Stimulated activated naive B cell treated with anti-CD40 and anti-IgM and Interleukin-4, amounts not matched to agents 10 μg/mL and 1 μg/mL and 100 μg/mL, for 72 hours (primary cell): ENCODE results near the gene HMX3.

ENCODE experiments used
- ATAC-seq, 2 donors: fragments of 150-1000 bp; cut with Tn5 transposase; replicated peaks; 2 replicates each; pipeline ENCODE4 v1.10.0; 2021; ENCODE audit warnings: moderate library complexity in 1 of 2
- DNase-seq: peaks from one replicate; pipeline ENCODE4 v3.0.0; 2021
- H3K27ac Mint-ChIP-seq: one replicate; pipeline ENCODE4 v1.8.0; 2022; ENCODE audit warnings: mild to moderate bottlenecking, mixed read lengths
- H3K27me3 Mint-ChIP-seq, 2 donors: one replicate each; pipeline ENCODE4 v1.8.0; 2022; ENCODE audit warnings: mixed read lengths in 2 of 2
- H3K36me3 Mint-ChIP-seq, 2 donors: one replicate each; pipeline ENCODE4 v1.8.0; 2022; ENCODE audit warnings: mixed read lengths in 2 of 2, mild to moderate bottlenecking in 1 of 2
- H3K4me1 Mint-ChIP-seq, 2 donors: one replicate each; pipeline ENCODE4 v1.8.0; 2022; ENCODE audit warnings: mixed read lengths in 2 of 2, mild to moderate bottlenecking in 1 of 2
- H3K4me3 Mint-ChIP-seq, 2 donors: one replicate each; pipeline ENCODE4 v1.8.0; 2022; ENCODE audit warnings: mild to moderate bottlenecking in 2 of 2, mixed read lengths in 2 of 2, moderate library complexity in 1 of 2
- H3K9me3 Mint-ChIP-seq, 2 donors: one replicate each; pipeline ENCODE4 v1.8.0; 2022; ENCODE audit warnings: mixed read lengths in 2 of 2, mild to moderate bottlenecking in 1 of 2

Gene HMX3

GRCh38 chr10:123140164-123140982 is 4.6 kb downstream of the HMX3 start:
- ATAC-seq (no peak), DNase-seq (no peak)
- H3K4me1 Mint-ChIP-seq = peaks cover 24 to 29% of the 10 kb centered on the region in 2 donors
- H3K9me3 Mint-ChIP-seq = peaks cover 0 to 5% of the 10 kb centered on the region in 2 donors
- H3K27ac Mint-ChIP-seq = peak overlapping the region; percentile 69
- peaks cover 78 to 86% of the 10 kb centered on the region in 2 donors for H3K27me3 Mint-ChIP-seq
- no peak overlapping the region for H3K4me3 Mint-ChIP-seq
- peaks cover 4 to 6% of the 10 kb centered on the region in 2 donors for H3K36me3 Mint-ChIP-seq

GRCh38 chr10:123140983-123141390 is 5.2 kb downstream of the HMX3 start:
- Mint-ChIP-seq H3K36me3 (peaks cover 4 to 6% of the 10 kb centered on the region in 2 donors), H3K27me3 (peaks cover 83 to 92% of the 10 kb centered on the region in 2 donors), H3K9me3 (peaks cover 0 to 5% of the 10 kb centered on the region in 2 donors), H3K4me1 (peaks cover 26 to 35% of the 10 kb centered on the region in 2 donors), H3K4me3 (no peak overlapping the region), H3K27ac (no peak overlapping the region)
- ATAC-seq (no peak), DNase-seq (no peak)

GRCh38 chr10:123141791-123142700 is 6.3 kb downstream of the HMX3 start:
- peaks cover 0 to 5% of the 10 kb centered on the region in 2 donors for H3K9me3 Mint-ChIP-seq
- H3K36me3 Mint-ChIP-seq = peaks cover 1 to 3% of the 10 kb centered on the region in 2 donors
- peaks cover 25 to 33% of the 10 kb centered on the region in 2 donors for H3K4me1 Mint-ChIP-seq
- no peak for DNase-seq
- peak overlapping the region; percentile 32 for H3K27ac Mint-ChIP-seq
- H3K27me3 Mint-ChIP-seq = peaks cover 80 to 91% of the 10 kb centered on the region in 2 donors
- no peak overlapping the region for H3K4me3 Mint-ChIP-seq
- ATAC-seq = no peak

- Mint-ChIP-seq H3K4me1 (peaks cover 27 to 35% of the 10 kb centered on the region in 2 donors), H3K27ac (peak overlapping the region; percentile 38), H3K4me3 (peak overlapping the region in 1 of 2 donors; percentile 30)
Observed at GRCh38 chr10:123142701-123143161, 7.0 kb downstream of the HMX3 start.

GRCh38 chr10:123143162-123143824 is 7.5 kb downstream of the HMX3 start:
- no peak for ATAC-seq
- Mint-ChIP-seq H3K27ac (peak overlapping the region; percentile 38), H3K36me3 (peaks cover 1 to 2% of the 10 kb centered on the region in 2 donors), H3K27me3 (peaks cover 81 to 91% of the 10 kb centered on the region in 2 donors), H3K9me3 (peaks cover 0 to 5% of the 10 kb centered on the region in 2 donors), H3K4me3 (peak overlapping the region in 1 of 2 donors; percentile 11), H3K4me1 (peaks cover 27 to 35% of the 10 kb centered on the region in 2 donors)
- DNase-seq = no peak

More at GRCh38 chr10:123142701-123143161, 7.0 kb downstream of the HMX3 start:
- Mint-ChIP-seq H3K36me3 (peaks cover 1 to 3% of the 10 kb centered on the region in 2 donors), H3K27me3 (peaks cover 82 to 92% of the 10 kb centered on the region in 2 donors), H3K9me3 (peaks cover 0 to 5% of the 10 kb centered on the region in 2 donors)
- ATAC-seq (no peak), DNase-seq (no peak)

- DNase-seq = no peak
- Mint-ChIP-seq H3K27ac (no peak overlapping the region), H3K36me3 (peaks cover 0 to 1% of the 10 kb centered on the region in 2 donors), H3K9me3 (peaks cover 0 to 5% of the 10 kb centered on the region in 2 donors), H3K4me1 (peaks cover 28 to 36% of the 10 kb centered on the region in 2 donors), H3K4me3 (no peak overlapping the region), H3K27me3 (peaks cover 78 to 91% of the 10 kb centered on the region in 2 donors)
- ATAC-seq = no peak
Observed at GRCh38 chr10:123143825-123144168, 8.0 kb downstream of the HMX3 start.

- ATAC-seq = no peak
- DNase-seq = no peak
- Mint-ChIP-seq H3K27ac (peak overlapping the region; percentile 88), H3K4me3 (peak overlapping the region; percentile 20 to 58), H3K9me3 (peaks cover 0 to 5% of the 10 kb centered on the region in 2 donors), H3K36me3 (peaks cover 0 to 5% of the 10 kb centered on the region in 2 donors), H3K4me1 (peaks cover 27 to 36% of the 10 kb centered on the region in 2 donors), H3K27me3 (peaks cover 73 to 90% of the 10 kb centered on the region in 2 donors)
Observed at GRCh38 chr10:123144697-123145541, 9.1 kb downstream of the HMX3 start.

GRCh38 chr10:123145542-123146012 is 9.8 kb downstream of the HMX3 start:
- peaks cover 66 to 86% of the 10 kb centered on the region in 2 donors for H3K27me3 Mint-ChIP-seq
- peak overlapping the region; percentile 62 for H3K27ac Mint-ChIP-seq
- H3K4me1 Mint-ChIP-seq = peaks cover 25 to 38% of the 10 kb centered on the region in 2 donors
- no peak for ATAC-seq
- peaks cover 0 to 5% of the 10 kb centered on the region in 2 donors for H3K9me3 Mint-ChIP-seq
- H3K4me3 Mint-ChIP-seq = peak overlapping the region in 1 of 2 donors; percentile 58
- no peak for DNase-seq
- H3K36me3 Mint-ChIP-seq = peaks cover 0 to 5% of the 10 kb centered on the region in 2 donors

GRCh38 chr10:123146013-123146893 is 10.5 kb downstream of the HMX3 start:
- Mint-ChIP-seq H3K27ac (peak overlapping the region; percentile 69), H3K9me3 (peaks cover 0 to 5% of the 10 kb centered on the region in 2 donors), H3K4me3 (peak overlapping the region in 1 of 2 donors; percentile 36), H3K27me3 (peaks cover 61 to 83% of the 10 kb centered on the region in 2 donors), H3K4me1 (peaks cover 27 to 45% of the 10 kb centered on the region in 2 donors), H3K36me3 (peaks cover 0 to 5% of the 10 kb centered on the region in 2 donors)
- ATAC-seq (no peak), DNase-seq (no peak)

GRCh38 chr10:123146894-123147634 is 11.3 kb downstream of the HMX3 start:
- peaks cover 0 to 4% of the 10 kb centered on the region in 2 donors for H3K36me3 Mint-ChIP-seq
- DNase-seq (no peak), ATAC-seq (no peak)
- H3K27ac Mint-ChIP-seq = peak overlapping the region; percentile 69
- H3K27me3 Mint-ChIP-seq = peaks cover 53 to 78% of the 10 kb centered on the region in 2 donors
- peak overlapping the region in 1 of 2 donors; percentile 36 for H3K4me3 Mint-ChIP-seq
- H3K9me3 Mint-ChIP-seq = peaks cover 0 to 3% of the 10 kb centered on the region in 2 donors
- peaks cover 30 to 47% of the 10 kb centered on the region in 2 donors for H3K4me1 Mint-ChIP-seq

- Mint-ChIP-seq H3K9me3 (peaks cover 0 to 3% of the 10 kb centered on the region in 2 donors), H3K27ac (peak within 1 kb of the TSS; percentile 91), H3K36me3 (peaks cover 0 to 3% of the 10 kb centered on the region in 2 donors), H3K4me3 (peak within 1 kb of the TSS; percentile 68 to 83), H3K27me3 (peaks cover 51 to 75% of the 10 kb centered on the region in 2 donors), H3K4me1 (peaks cover 28 to 47% of the 10 kb centered on the region in 2 donors)
- ATAC-seq (no peak), DNase-seq (no peak)
Observed at GRCh38 chr10:123147635-123148413, 12.1 kb downstream of the HMX3 start, which contains the start of gene HMX2. TSS of gene HMX2 (plus strand) at chr10:123148136. CDS start at chr10:123148379, 243 bp downstream.
